SK-N-SH treated with all-trans-retinoic acid at 6 μM for 48 hours (cell line): ENCODE data around the gene CD4.

ENCODE experiments used
- ARNTL ChIP-seq: fragments of 450-650 bp; formaldehyde crosslinking; IDR thresholded peaks from 2 replicates; pipeline ENCODE4 v1.5.0; 2020; ENCODE audit warnings: low read depth, mild to moderate bottlenecking, moderate library complexity, borderline replicate concordance
- SNAI2 ChIP-seq: fragments of 250-450 bp; sonication (Bioruptor Pico); IDR thresholded peaks from 2 replicates; pipeline ENCODE4 v1.5.0; 2020; ENCODE audit warnings: mild to moderate bottlenecking, moderate library complexity
- ZC3H10 ChIP-seq: fragments of 250-450 bp; sonication (Bioruptor Pico); IDR thresholded peaks from 2 replicates; pipeline ENCODE4 v1.5.1; 2021; ENCODE audit warnings: mild to moderate bottlenecking, moderate library complexity
- ZFP30 ChIP-seq: fragments of 450-650 bp; formaldehyde crosslinking; IDR thresholded peaks from 2 replicates; pipeline ENCODE4 v1.5.0; 2022; ENCODE audit warnings: mild to moderate bottlenecking, moderate library complexity
- ZNF8 ChIP-seq: fragments of 450-650 bp; formaldehyde crosslinking; IDR thresholded peaks from 2 replicates; pipeline ENCODE4 v1.5.0; 2020; ENCODE audit warnings: mild to moderate bottlenecking, moderate library complexity

- TF ChIP-seq ARNTL (CRISPR knock-in tag) (no peak), SNAI2 (CRISPR knock-in tag) (no peak), ZC3H10 (no peak), ZFP30 (no peak), ZNF8 (CRISPR knock-in tag) (no peak)
Measured at GRCh38 chr12:6748761-6749160, 40.6 kb upstream of the CD4 start.
